Nephron progenitor cell (in vitro differentiated cells): Measurements from ENCODE around the gene SLC13A5.

Source experiments
- DNase-seq: peaks from one replicate; pipeline ENCODE4 v3.0.0; 2021
- H3K27ac Mint-ChIP-seq: 2 replicates; pipeline ENCODE4 v1.8.0; 2021; ENCODE audit warnings: mild to moderate bottlenecking, moderate library complexity, mixed read lengths
- H3K27me3 Mint-ChIP-seq: 2 replicates; pipeline ENCODE4 v1.8.0; 2021; ENCODE audit warnings: mild to moderate bottlenecking, low read depth, mixed read lengths; ENCODE audit not compliant: poor library complexity
- H3K36me3 Mint-ChIP-seq: 2 replicates; pipeline ENCODE4 v1.8.0; 2021; ENCODE audit warnings: low read depth, mixed read lengths
- H3K4me1 Mint-ChIP-seq: 2 replicates; pipeline ENCODE4 v1.8.0; 2021; ENCODE audit warnings: mixed read lengths
- H3K4me3 Mint-ChIP-seq: 2 replicates; pipeline ENCODE4 v1.8.0; 2021; ENCODE audit warnings: mild to moderate bottlenecking, moderate library complexity, mixed read lengths
- H3K9me3 Mint-ChIP-seq: 2 replicates; pipeline ENCODE4 v1.8.0; 2021; ENCODE audit warnings: mild to moderate bottlenecking, moderate library complexity, mixed read lengths
- TF ChIP-seq, protein P1 (sequence below): fragments of 200-600 bp; sonication (generic); IDR thresholded peaks from 2 replicates; pipeline ENCODE4 v1.5.0; 2021; ENCODE audit warnings: antibody characterized with exemption

SLC13A5 gene

GRCh38 chr17:6683081-6683684 is 30.0 kb downstream of the SLC13A5 start:
- Mint-ChIP-seq H3K4me1 (no peaks in the 10 kb centered on the region), H3K4me3 (no peak overlapping the region), H3K27me3 (peaks cover 45% of the 10 kb centered on the region), H3K27ac (no peak overlapping the region), H3K9me3 (no peaks in the 10 kb centered on the region), H3K36me3 (no peaks in the 10 kb centered on the region)
- TF ChIP-seq, protein P1, sequence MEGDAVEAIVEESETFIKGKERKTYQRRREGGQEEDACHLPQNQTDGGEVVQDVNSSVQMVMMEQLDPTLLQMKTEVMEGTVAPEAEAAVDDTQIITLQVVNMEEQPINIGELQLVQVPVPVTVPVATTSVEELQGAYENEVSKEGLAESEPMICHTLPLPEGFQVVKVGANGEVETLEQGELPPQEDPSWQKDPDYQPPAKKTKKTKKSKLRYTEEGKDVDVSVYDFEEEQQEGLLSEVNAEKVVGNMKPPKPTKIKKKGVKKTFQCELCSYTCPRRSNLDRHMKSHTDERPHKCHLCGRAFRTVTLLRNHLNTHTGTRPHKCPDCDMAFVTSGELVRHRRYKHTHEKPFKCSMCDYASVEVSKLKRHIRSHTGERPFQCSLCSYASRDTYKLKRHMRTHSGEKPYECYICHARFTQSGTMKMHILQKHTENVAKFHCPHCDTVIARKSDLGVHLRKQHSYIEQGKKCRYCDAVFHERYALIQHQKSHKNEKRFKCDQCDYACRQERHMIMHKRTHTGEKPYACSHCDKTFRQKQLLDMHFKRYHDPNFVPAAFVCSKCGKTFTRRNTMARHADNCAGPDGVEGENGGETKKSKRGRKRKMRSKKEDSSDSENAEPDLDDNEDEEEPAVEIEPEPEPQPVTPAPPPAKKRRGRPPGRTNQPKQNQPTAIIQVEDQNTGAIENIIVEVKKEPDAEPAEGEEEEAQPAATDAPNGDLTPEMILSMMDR = no peak
- DNase-seq = no peak

- peaks cover 6% of the 10 kb centered on the region for H3K4me1 Mint-ChIP-seq
- no peak overlapping the region for H3K4me3 Mint-ChIP-seq
- H3K27me3 Mint-ChIP-seq = peaks cover 44% of the 10 kb centered on the region
- no peaks in the 10 kb centered on the region for H3K36me3 Mint-ChIP-seq
- TF ChIP-seq, protein P1 = no peak
- H3K27ac Mint-ChIP-seq = no peak overlapping the region
- H3K9me3 Mint-ChIP-seq = no peaks in the 10 kb centered on the region
- DNase-seq = no peak
Measured at GRCh38 chr17:6682339-6682738, 30.8 kb downstream of the SLC13A5 start.

GRCh38 chr17:6681671-6682070 is 31.5 kb downstream of the SLC13A5 start:
- TF ChIP-seq, protein P1 = no peak
- Mint-ChIP-seq H3K4me3 (no peak overlapping the region), H3K9me3 (no peaks in the 10 kb centered on the region), H3K27ac (no peak overlapping the region), H3K4me1 (peaks cover 12% of the 10 kb centered on the region), H3K36me3 (no peaks in the 10 kb centered on the region), H3K27me3 (peaks cover 38% of the 10 kb centered on the region)
- DNase-seq = no peak

DNA sequence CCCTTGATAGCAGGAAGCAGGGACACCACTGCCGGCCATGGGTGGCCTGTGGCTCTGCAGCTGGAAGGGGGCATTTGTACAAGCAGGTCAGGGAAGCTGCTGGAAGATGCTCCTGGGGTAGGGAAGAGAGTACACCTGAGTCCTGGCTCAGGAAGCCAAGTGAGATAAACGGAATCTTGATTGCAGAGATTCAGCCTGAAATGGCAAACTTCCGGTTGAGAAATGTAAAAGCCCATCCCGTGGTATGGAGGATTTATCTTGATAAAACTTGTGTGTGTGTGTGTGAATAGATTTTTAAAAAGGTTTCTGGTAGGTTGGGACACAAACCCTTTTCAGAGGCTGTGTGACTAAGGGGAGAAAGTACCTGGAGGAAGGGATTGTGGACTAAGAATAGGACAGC is 32.0 kb downstream of the SLC13A5 start:
- Mint-ChIP-seq H3K27me3 (peaks cover 38% of the 10 kb centered on the region), H3K27ac (no peak overlapping the region), H3K9me3 (no peaks in the 10 kb centered on the region), H3K4me3 (no peak overlapping the region), H3K36me3 (no peaks in the 10 kb centered on the region), H3K4me1 (peaks cover 17% of the 10 kb centered on the region)
- no peak for DNase-seq
- TF ChIP-seq, protein P1 = no peak

DNA sequence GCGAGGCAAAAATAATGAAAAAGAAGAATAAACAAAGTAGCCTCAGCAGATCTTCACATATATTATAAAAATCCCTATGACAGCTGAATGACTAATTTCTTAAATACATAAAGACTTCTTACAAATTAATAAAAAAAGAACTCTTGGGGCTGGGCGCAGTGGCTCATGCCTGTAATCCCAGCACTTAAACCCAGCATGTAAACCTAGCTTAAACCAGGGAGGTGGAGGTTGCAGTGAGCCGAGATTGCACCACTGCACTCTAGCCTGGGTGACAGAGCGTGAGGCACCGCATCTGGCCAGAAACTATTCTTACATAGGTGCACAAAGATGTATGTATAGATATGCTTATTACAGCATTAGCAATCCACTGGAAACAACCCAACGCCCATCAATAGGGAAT is 33.9 kb downstream of the SLC13A5 start:
- no peak overlapping the region for H3K4me3 Mint-ChIP-seq
- peaks cover 17% of the 10 kb centered on the region for H3K4me1 Mint-ChIP-seq
- H3K9me3 Mint-ChIP-seq = no peaks in the 10 kb centered on the region
- H3K36me3 Mint-ChIP-seq = no peaks in the 10 kb centered on the region
- TF ChIP-seq, protein P1 = no peak
- DNase-seq = no peak
- no peak overlapping the region for H3K27ac Mint-ChIP-seq
- H3K27me3 Mint-ChIP-seq = peaks cover 32% of the 10 kb centered on the region

GRCh38 chr17:6677946-6678345 is 35.2 kb downstream of the SLC13A5 start:
- Mint-ChIP-seq H3K27ac (no peak overlapping the region), H3K4me1 (peaks cover 17% of the 10 kb centered on the region), H3K4me3 (no peak overlapping the region), H3K27me3 (peaks cover 29% of the 10 kb centered on the region), H3K9me3 (no peaks in the 10 kb centered on the region), H3K36me3 (no peaks in the 10 kb centered on the region)
- TF ChIP-seq, protein P1 = no peak
- no peak for DNase-seq
